H1 (cell line): ENCODE results near the gene ADAM30. TPM values are rescaled to one million over a fixed set of nuclear protein-coding genes. Genes with fewer than 3 reads are reported as not detected.

Experiments
- CTCF ChIA-PET: fragments of 300-600 bp; sonication (Branson Sonifier 250); formaldehyde crosslinking; loops from one replicate; lab custom pipeline; 2021; ENCODE audit not compliant: partially characterized antibody; lab: Charles Lee
- POLR2A ChIA-PET: fragments of 300-600 bp; sonication (Branson Sonifier 250); formaldehyde crosslinking; loops from one replicate; lab custom pipeline; 2021; ENCODE audit warnings: inconsistent platforms; ENCODE audit not compliant: partially characterized antibody; lab: Charles Lee
- DNase-seq, 2 experiments: peaks; one replicate each; pipeline versions ENCODE4 v3.0.0 to v3.0.0-alpha.2; 2010 to 2022; ENCODE audit warnings: low spot score in 2 of 2, low read depth in 1 of 2, mixed read lengths in 1 of 2
- FAIRE-seq: peaks from 2 replicates; lab custom pipeline; 2011; peaks lifted over from hg19 to GRCh38; lab: Jason Lieb, UNC
- H2AFZ ChIP-seq: 2 replicates; pipeline ENCODE4 v1.8.1; 2012; ENCODE audit warnings: low read length, inconsistent platforms
- H2AK5ac ChIP-seq: 2 replicates; pipeline ENCODE4 v1.6.1; 2013; ENCODE audit warnings: low read depth, low read length
- H2BK120ac ChIP-seq: replicated peaks from 2 replicates; pipeline ENCODE3; 2013; ENCODE audit warnings: low read depth, low read length, inconsistent platforms
- H2BK12ac ChIP-seq: 2 replicates; pipeline ENCODE4 v1.6.1; 2013; ENCODE audit warnings: low read depth, low read length
- H2BK15ac ChIP-seq: 2 replicates; pipeline ENCODE4 v1.6.1; 2013; ENCODE audit warnings: low read length
- H2BK20ac ChIP-seq: 2 replicates; pipeline ENCODE4 v1.6.1; 2013; ENCODE audit warnings: low read length
- H2BK5ac ChIP-seq: 2 replicates; pipeline ENCODE4 v1.6.1; 2013; ENCODE audit warnings: low read depth, low read length
- H3K14ac ChIP-seq: 2 replicates; pipeline ENCODE4 v1.6.1; 2013; ENCODE audit warnings: inconsistent platforms; ENCODE audit not compliant: insufficient read length
- H3K18ac ChIP-seq: 2 replicates; pipeline ENCODE4 v1.6.1; 2013; ENCODE audit warnings: low read length; ENCODE audit errors: extremely low read depth
- H3K23ac ChIP-seq: 2 replicates; pipeline ENCODE4 v1.6.1; 2013; ENCODE audit warnings: inconsistent platforms; ENCODE audit not compliant: insufficient read length
- H3K23me2 ChIP-seq: 2 replicates; pipeline ENCODE4 v1.6.1; 2013; ENCODE audit warnings: low read depth, low read length
- H3K27ac ChIP-seq: 2 replicates; pipeline ENCODE4 v1.6.1; 2011; ENCODE audit warnings: low read depth, low read length, inconsistent platforms
- H3K27me3 ChIP-seq, 4 experiments: replicated peaks in 1 of 4; 1 replicate in 1 of 4; 2 replicates in 3 of 4; pipeline versions ENCODE4 v1.6.1 to v1.8.1; 2011 to 2013; ENCODE audit warnings: low read length in 3 of 4, mild to moderate bottlenecking in 3 of 4, inconsistent platforms in 2 of 4, mixed read lengths in 2 of 4, moderate library complexity in 1 of 4; ENCODE audit not compliant: control insufficient read depth in 3 of 4, insufficient read depth in 3 of 4; ENCODE audit errors: extremely low read depth in 1 of 4
- H3K36me3 ChIP-seq, 4 experiments: 2 replicates each; pipeline versions ENCODE4 v1.6.1 to v1.8.1; 2011 to 2013; ENCODE audit warnings: mild to moderate bottlenecking in 4 of 4, low read length in 3 of 4, moderate library complexity in 2 of 4, control low read depth in 1 of 4, inconsistent platforms in 1 of 4; ENCODE audit not compliant: insufficient read depth in 4 of 4, control insufficient read depth in 2 of 4
- H3K4ac ChIP-seq: replicated peaks from 2 replicates; pipeline ENCODE3; 2013; ENCODE audit warnings: low read length, low read depth, mixed read lengths, inconsistent platforms; ENCODE audit not compliant: insufficient read length
- H3K4me1 ChIP-seq, 4 experiments: replicated peaks in 1 of 4; 1 replicate in 1 of 4; 2 replicates in 3 of 4; pipeline versions ENCODE4 v1.6.1 to v1.8.1; 2011 to 2013; ENCODE audit warnings: low read length in 3 of 4, inconsistent platforms in 2 of 4, mixed read lengths in 1 of 4; ENCODE audit not compliant: insufficient read depth in 4 of 4, control insufficient read depth in 3 of 4
- H3K4me2 ChIP-seq, 2 experiments: 2 replicates each; pipeline versions ENCODE4 v1.6.1 to v1.8.1; 2011 to 2013; ENCODE audit warnings: low read depth in 2 of 2, low read length in 2 of 2, control low read depth in 1 of 2, inconsistent platforms in 1 of 2, mild to moderate bottlenecking in 1 of 2; ENCODE audit not compliant: insufficient read depth in 1 of 2
- H3K4me3 ChIP-seq, 4 experiments: fragments of 200-600, 300-600 bp in 1 of 4; sonication (generic), shearing (Covaris generic), sonication (Bioruptor Twin) in 1 of 4; 2 replicates each; pipeline versions ENCODE4 v1.5.1 to v1.8.1; 2011 to 2016; ENCODE audit warnings: low read length in 4 of 4, low read depth in 3 of 4, control low read depth in 2 of 4, inconsistent platforms in 2 of 4, mild to moderate bottlenecking in 2 of 4, mixed read lengths in 1 of 4, moderate library complexity in 1 of 4; ENCODE audit not compliant: insufficient read depth in 2 of 4; ENCODE audit errors: extremely low read depth in 1 of 4
- H3K56ac ChIP-seq: replicated peaks from 2 replicates; pipeline ENCODE3; 2013; ENCODE audit warnings: low read depth, mild to moderate bottlenecking, mixed read lengths, low read length, inconsistent platforms; ENCODE audit not compliant: insufficient read length
- H3K79me1 ChIP-seq: 2 replicates; pipeline ENCODE4 v1.6.1; 2013; ENCODE audit warnings: low read depth, low read length, control low read depth
- H3K79me2 ChIP-seq, 2 experiments: 2 replicates each; pipeline versions ENCODE4 v1.6.1 to v1.8.1; 2012 to 2013; ENCODE audit warnings: low read length in 2 of 2, mild to moderate bottlenecking in 2 of 2, inconsistent platforms in 1 of 2; ENCODE audit not compliant: insufficient read depth in 2 of 2, control insufficient read depth in 1 of 2
- H3K9ac ChIP-seq, 4 experiments: replicated peaks in 1 of 4; 1 replicate in 1 of 4; 2 replicates in 3 of 4; pipeline versions ENCODE4 v1.6.1 to v1.8.1; 2011 to 2013; ENCODE audit warnings: low read depth in 3 of 4, low read length in 3 of 4, control low read depth in 2 of 4, mild to moderate bottlenecking in 2 of 4, moderate library complexity in 2 of 4, inconsistent platforms in 1 of 4; ENCODE audit errors: extremely low read depth in 1 of 4
- H3K9me3 ChIP-seq, 2 experiments: 2 replicates each; pipeline versions ENCODE4 v1.6.1 to v1.8.1; 2012 to 2013; ENCODE audit warnings: mild to moderate bottlenecking in 2 of 2, moderate library complexity in 2 of 2, control low read depth in 1 of 2, inconsistent platforms in 1 of 2, low read depth in 1 of 2, low read length in 1 of 2, mixed read lengths in 1 of 2; ENCODE audit not compliant: insufficient read depth in 2 of 2
- H4K20me1 ChIP-seq, 2 experiments: replicated peaks in 1 of 2; 2 replicates each; pipeline versions ENCODE3 to v1.8.1; 2011 to 2013; ENCODE audit warnings: inconsistent platforms in 2 of 2, low read length in 2 of 2, mild to moderate bottlenecking in 1 of 2; ENCODE audit not compliant: insufficient read depth in 2 of 2, control insufficient read depth in 1 of 2
- H4K5ac ChIP-seq: 2 replicates; pipeline ENCODE4 v1.6.1; 2013; ENCODE audit warnings: low read length, low read depth, mixed read lengths, inconsistent platforms; ENCODE audit not compliant: insufficient read length
- H4K8ac ChIP-seq: 2 replicates; pipeline ENCODE4 v1.8.0; 2013; ENCODE audit warnings: mild to moderate bottlenecking, moderate library complexity, low read length, inconsistent platforms; ENCODE audit not compliant: insufficient read depth; ENCODE audit errors: extremely low read depth
- H4K91ac ChIP-seq: replicated peaks from 2 replicates; pipeline ENCODE3; 2013; ENCODE audit warnings: low read length, mixed read lengths, inconsistent platforms; ENCODE audit not compliant: insufficient read length
- MAFK ChIP-seq: IDR thresholded peaks from 2 replicates; pipeline ENCODE4 v1.6.1; 2012; ENCODE audit warnings: low read depth, mild to moderate bottlenecking, improper control_type of control experiment, low read length
- WGBS, 2 experiments: shearing (Covaris generic) in 1 of 2; methylation state at CpG; one replicate each; pipeline versions ENCODE4 v1.1.6 to v1.1.7; 2013 to 2015; ENCODE audit warnings: low lambda C conversion rate in 2 of 2, mixed read lengths in 2 of 2, inconsistent platforms in 1 of 2, low coverage in 1 of 2, missing lambda C conversion rate in 1 of 2; ENCODE audit not compliant: insufficient replicate concordance in 2 of 2, insufficient coverage in 1 of 2, insufficient read length in 1 of 2; ENCODE audit errors: extremely low coverage in 1 of 2, missing lambda C conversion rate in 1 of 2; 5-methylcytosine and 5-hydroxymethylcytosine counted together
- polyA plus RNA-seq, 7 experiments: library from polyadenylated mRNA; depleted of rRNA in 3 of 7; stranded (reverse) in 5 of 7; unstranded in 2 of 7; fragments of >200 nt in 5 of 7; fragments of 200-250 nt in 2 of 7; gene quantifications; 1 replicate in 5 of 7; 2 replicates in 1 of 7; 4 replicates in 1 of 7; pipeline versions ENCODE4 v1.2.1 to v1.2.3, GENCODE V29; 2011 to 2013; ENCODE audit warnings: missing spikeins in 2 of 7, mixed read lengths in 2 of 7
- total RNA-seq: library from RNA; stranded (reverse); fragmentation: NEBNext Ultra II Directional; extraction: Animal tissue kit (Norgen Biotek cat#: 25700); gene quantifications from 2 replicates; pipeline ENCODE4 v1.2.1, GENCODE V29; 2021

Gene ADAM30
- total and polyA plus RNA-seq, 2 of the 8 experiments (the other 6 are each of a cell fraction or from before 2014, with no cell fraction given), result not detected

DNA sequence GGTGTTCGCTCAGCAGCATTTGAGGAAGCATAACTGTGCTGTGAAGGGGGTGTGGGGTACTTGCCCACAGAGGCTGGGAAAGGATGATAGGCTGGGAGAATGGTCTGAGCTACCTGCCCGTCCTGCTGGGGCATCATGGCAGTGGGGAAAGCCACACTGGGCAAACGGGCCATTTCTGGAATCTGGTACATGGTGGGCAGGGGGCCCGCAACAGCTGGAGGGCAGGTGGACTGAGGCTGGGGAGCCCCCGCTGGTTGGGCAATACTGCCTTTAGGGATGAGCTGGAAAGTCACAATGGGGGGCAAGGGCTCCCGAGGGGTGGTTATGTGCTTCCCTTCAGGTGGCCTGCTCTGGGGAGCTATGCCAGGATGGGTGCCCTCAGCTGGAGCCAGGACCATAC is 19.2 kb upstream of the ADAM30 start:
- no peaks in the 10 kb centered on the region for H3K9me3 ChIP-seq
- no peaks in the 10 kb centered on the region for H3K79me2 ChIP-seq
- no peaks in the 10 kb centered on the region for H3K4me1 ChIP-seq
- H4K5ac ChIP-seq, result no peak overlapping the region
- 90% methylated on average over 5 of the region's 6 CpGs; no CpG with 5 or more reads in 1 of the 2 experiments for WGBS, 2 experiments
- no peak overlapping the region for H2BK15ac ChIP-seq
- no peaks in the 10 kb centered on the region for H3K23me2 ChIP-seq
- H3K27ac ChIP-seq, result no peak overlapping the region
- H2AFZ ChIP-seq, result no peak overlapping the region
- no peak overlapping the region for H3K56ac ChIP-seq
- H3K36me3 ChIP-seq, result peaks cover 8 to 33% (median 21%) of the 10 kb centered on the region in 4 experiments; a peak in 7 of 8 replicates
- no peak overlapping the region for H3K23ac ChIP-seq
- POLR2A ChIA-PET, result no interaction called here
- H2AK5ac ChIP-seq, result no peak overlapping the region
- DNase-seq, result no peak
- H3K27me3 ChIP-seq, result no peaks in the 10 kb centered on the region
- no peak overlapping the region for H4K8ac ChIP-seq
- TF ChIP-seq MAFK, result no peak
- TF ChIP-seq, all 59 proteins: peak for 0
- Histone ChIP-seq H3K9ac (no peak overlapping the region), H3K4me2 (no peak overlapping the region), H2BK120ac (no peak overlapping the region), H3K4ac (no peak overlapping the region), H3K4me3 (no peak overlapping the region), H3K14ac (no peak overlapping the region), H4K20me1 (no peaks in the 10 kb centered on the region), H4K91ac (no peak overlapping the region), H2BK12ac (no peak overlapping the region), H2BK20ac (no peak overlapping the region), H2BK5ac (no peak overlapping the region), H3K18ac (no peak overlapping the region), H3K79me1 (no peaks in the 10 kb centered on the region)
- CTCF ChIA-PET, result interaction anchor here (0.6 to 1.8 kb wide), 2 partner anchors 19 to 29 kb away, joined by 3 to 4 read pairs; partner anchors contain the start of gene ADAM30
- FAIRE-seq, result no peak
